Activated naive CD4-positive, alpha-beta T cell treated with anti-CD3 and anti-CD28 coated beads for 36 hours (primary cell): Measurements from ENCODE around the gene CRX. TPM values are rescaled to one million over a fixed set of nuclear protein-coding genes. Genes with fewer than 3 reads are reported as not detected.

Source experiments
- total RNA-seq, 2 experiments: library from RNA; stranded (reverse); gene quantifications; one replicate each; pipeline ENCODE4 v1.2.3, GENCODE V29; 2021

Gene CRX
- total RNA-seq, 2 experiments from 2014 or later = not detected

Other genes starting within 250 kb of the CRX start
- gene ZNF541, start 248.8 kb upstream of the CRX start, total RNA-seq = under 1 TPM; 0.33 to 0.44 TPM
- gene BICRA, start 212.8 kb upstream of the CRX start, total RNA-seq = 10 to 100 TPM; 11.2 to 12.5 TPM
- gene EHD2, start 108.5 kb upstream of the CRX start, total RNA-seq = under 1 TPM; 0.27 to 0.41 TPM
- 100 to 1,000 TPM; 274 to 300 TPM for gene NOP53, start 76.4 kb upstream of the CRX start, total RNA-seq
- 100 to 1,000 TPM; 146 to 149 TPM for gene SELENOW, start 43.2 kb upstream of the CRX start, total RNA-seq
- not detected for gene TPRX1, start 17.4 kb upstream of the CRX start, total RNA-seq
- gene TPRX2, start 37.3 kb downstream of the CRX start, total RNA-seq = not detected
- gene SULT2A1, start 64.4 kb downstream of the CRX start, total RNA-seq = not detected
- not detected for gene BSPH1, start 170.2 kb downstream of the CRX start, total RNA-seq
- not detected for gene ELSPBP1, start 172.7 kb downstream of the CRX start, total RNA-seq
- gene CABP5, start 222.1 kb downstream of the CRX start, total RNA-seq = not detected